Stimulated activated CD4-positive, alpha-beta T cell treated with anti-CD3 and anti-CD28 coated beads, Interleukin-1b, Interleukin-23, amount 100 ng/mL, for 4 hours (primary cell): ENCODE results near the gene FRMPD2.
"Not testable (repeated sequence)": the region's sequence is repeated elsewhere in the genome, so short reads cannot be mapped to it uniquely, and the experiment has no call there.

Experiments
- DNase-seq, 2 donors: peaks; one replicate each; pipeline ENCODE4 v3.0.0-alpha.2; 2020; ENCODE audit warnings: low read depth in 2 of 2

FRMPD2 gene

GRCh38 chr10:48128954-48129353, 145.5 kb downstream of the FRMPD2 start:
- not testable (repeated sequence) for DNase-seq

- DNase-seq, result not testable (repeated sequence)
Measured at GRCh38 chr10:48126251-48126650, 148.2 kb downstream of the FRMPD2 start.

GRCh38 chr10:48125631-48126030, 148.9 kb downstream of the FRMPD2 start:
- not testable (repeated sequence) for DNase-seq

- not testable (repeated sequence) for DNase-seq
Measured at GRCh38 chr10:48122618-48123017, 151.9 kb downstream of the FRMPD2 start.

GRCh38 chr10:48110277-48110676, 164.2 kb downstream of the FRMPD2 start:
- not testable (repeated sequence) for DNase-seq
